ENCODE results near the gene CBX5. TPM values are rescaled to one million over a fixed set of nuclear protein-coding genes. Genes with fewer than 3 reads are reported as not detected.

Gene CBX5
- total RNA-seq, 1 experiment from 2014 or later = 109 TPM

DNA sequence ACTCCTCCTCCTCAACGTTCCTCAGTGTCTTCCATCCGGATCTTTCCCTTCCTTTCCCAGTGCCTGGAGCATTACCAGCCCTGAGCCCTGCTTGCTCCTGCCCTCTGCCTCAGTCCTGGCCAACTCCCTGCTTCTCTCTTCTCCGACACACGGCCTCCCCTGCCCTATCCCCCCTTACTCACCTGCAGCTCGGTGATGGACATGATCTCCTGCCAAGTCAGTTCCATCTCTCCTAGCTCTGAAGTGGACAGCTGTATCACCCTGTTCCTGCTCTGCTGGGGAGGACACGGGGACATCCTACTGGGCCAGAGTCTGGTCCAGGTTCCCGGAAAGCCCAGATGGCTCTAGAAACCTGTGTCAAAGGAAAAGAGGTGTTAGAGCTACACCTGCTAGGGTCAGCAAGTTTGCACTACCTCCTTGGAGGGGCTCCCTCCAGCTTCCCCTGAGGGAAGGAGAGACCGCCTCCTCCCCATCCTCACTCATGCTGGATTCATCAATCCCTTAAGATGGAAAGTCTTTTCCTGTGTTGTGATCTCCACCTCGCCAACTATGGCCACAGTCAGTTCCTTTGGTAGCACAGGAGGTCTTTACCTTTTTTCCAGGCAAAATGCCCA is 15.1 kb upstream of the CBX5 start:
- no peak for DNase-seq (ENCODE audit: unreplicated experiment)
- BruUV-seq (replicated peaks) = no TSS peak
- peaks cover 14% of the 10 kb centered on the region for H3K4me1 Mint-ChIP-seq (ENCODE audit: insufficient read depth, unreplicated experiment)
- no peaks in the 10 kb centered on the region for H3K9me3 Mint-ChIP-seq (ENCODE audit: unreplicated experiment)
- no peak for TF ChIP-seq CTCF (IDR thresholded peaks at IDR 0.05; ENCODE audit: unreplicated experiment)
- H3K36me3 Mint-ChIP-seq (ENCODE audit: insufficient read depth, unreplicated experiment) = peaks cover 11% of the 10 kb centered on the region
- CTCF ChIA-PET = interaction anchor here (0.6 to 6.2 kb wide), 23 partner anchors 12 to 466 kb away, joined by 3 to 57 read pairs (median 5); partner anchors contain the start of genes COPZ1 and HOXC8
- POLR2A ChIA-PET = interaction anchor here (0.8 to 3.7 kb wide), 2 partner anchors 15 to 30 kb away, joined by 4 to 10 read pairs; partner anchors contain the start of genes COPZ1 and HNRNPA1
- H3K4me3 Mint-ChIP-seq (ENCODE audit: unreplicated experiment) = no peak overlapping the region
- H3K27ac Mint-ChIP-seq (ENCODE audit: low read depth, unreplicated experiment) = no peak overlapping the region
- H3K27me3 Mint-ChIP-seq (ENCODE audit: insufficient read depth, unreplicated experiment) = no peaks in the 10 kb centered on the region
- intact Hi-C loops (cut with micrococcal nuclease) = loop anchor here (1.0 kb wide), 2 partner anchors 29 to 65 kb away; no protein-coding TSS in a partner anchor

DNA sequence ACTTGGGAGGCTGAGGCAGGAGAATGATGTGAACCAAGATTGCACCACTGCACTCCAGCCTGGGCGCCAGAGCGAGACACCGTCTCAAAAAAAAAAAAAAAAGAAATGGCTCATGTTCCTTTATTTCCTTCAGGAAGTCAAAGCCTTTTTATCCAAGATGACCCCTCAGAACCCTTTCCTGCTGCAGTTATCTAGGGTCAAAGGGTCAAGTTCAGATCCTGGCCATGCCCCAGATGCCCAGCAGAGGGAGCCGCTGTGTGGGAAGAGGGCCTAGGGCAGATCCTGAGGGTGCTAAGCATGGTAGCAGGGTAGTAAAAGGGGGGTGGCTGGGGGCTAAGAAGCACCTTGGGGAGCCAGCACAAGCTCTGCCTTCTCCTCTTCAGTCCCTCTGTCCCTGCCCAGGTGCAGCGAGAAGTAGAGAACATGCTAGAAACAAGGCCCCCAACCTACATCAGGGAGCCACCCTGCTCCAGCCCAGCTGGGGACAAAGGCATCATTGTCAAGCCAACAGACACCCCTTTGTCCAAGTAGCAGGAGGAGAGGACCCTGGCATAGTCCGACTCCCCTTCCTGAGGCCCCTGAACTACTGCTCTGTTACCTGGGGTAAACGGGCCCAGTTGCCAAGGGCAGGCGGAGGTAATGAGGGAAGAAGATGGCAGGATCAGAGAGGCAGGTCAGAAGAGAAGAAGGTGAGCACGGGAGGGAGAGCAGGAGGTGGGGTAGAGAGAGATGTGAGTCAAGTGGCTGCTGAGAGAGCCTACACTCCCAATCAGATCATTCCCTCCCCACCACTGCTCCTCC is 14.4 kb upstream of the CBX5 start:
- Mint-ChIP-seq H3K36me3 (ENCODE audit: insufficient read depth, unreplicated experiment) (peaks cover 15% of the 10 kb centered on the region), H3K27me3 (ENCODE audit: insufficient read depth, unreplicated experiment) (no peaks in the 10 kb centered on the region), H3K27ac (ENCODE audit: low read depth, unreplicated experiment) (no peak overlapping the region), H3K4me1 (ENCODE audit: insufficient read depth, unreplicated experiment) (peaks cover 7% of the 10 kb centered on the region), H3K4me3 (ENCODE audit: unreplicated experiment) (no peak overlapping the region), H3K9me3 (ENCODE audit: unreplicated experiment) (no peaks in the 10 kb centered on the region)
- TF ChIP-seq CTCF (IDR thresholded peaks at IDR 0.05; ENCODE audit: unreplicated experiment) = peak; percentile 81
- ChIA-PET CTCF (interaction anchor here (0.6 to 6.2 kb wide), 28 partner anchors 7 to 466 kb away, joined by 3 to 57 read pairs (median 4); partner anchors contain the start of genes CBX5, COPZ1 and NFE2), POLR2A (interaction anchor here (3.7 to 6.4 kb wide), 2 partner anchors 14 to 31 kb away, joined by 10 to 65 read pairs; partner anchors contain the start of genes CBX5, COPZ1 and HNRNPA1)
- no TSS peak for BruUV-seq (replicated peaks)
- DNase-seq (ENCODE audit: unreplicated experiment) = peak; percentile 63
- intact Hi-C loops (cut with micrococcal nuclease) = loop anchor here (1.0 kb wide), 2 partner anchors 30 to 66 kb away; no protein-coding TSS in a partner anchor

DNA sequence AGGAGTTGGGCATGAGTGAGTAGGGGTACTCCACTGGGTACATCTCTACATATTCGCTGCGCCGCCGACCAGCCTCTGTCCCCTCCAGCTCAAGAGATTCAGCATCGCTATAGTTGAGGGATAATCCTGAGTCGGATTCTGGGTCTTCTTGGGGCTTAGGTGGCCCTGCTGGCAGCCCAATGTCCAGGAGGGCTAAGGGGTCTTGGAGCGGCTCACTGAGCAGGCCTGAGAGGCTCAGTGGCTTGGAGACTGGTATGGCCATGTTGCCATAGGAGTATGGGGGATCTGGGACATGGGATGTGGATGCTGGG is 13.0 kb upstream of the CBX5 start:
- no peaks in the 10 kb centered on the region for H3K27me3 Mint-ChIP-seq (ENCODE audit: insufficient read depth, unreplicated experiment)
- H3K4me1 Mint-ChIP-seq (ENCODE audit: insufficient read depth, unreplicated experiment) = peaks cover 5% of the 10 kb centered on the region
- BruUV-seq (replicated peaks) = no TSS peak
- H3K36me3 Mint-ChIP-seq (ENCODE audit: insufficient read depth, unreplicated experiment) = peaks cover 15% of the 10 kb centered on the region
- intact Hi-C loops (cut with micrococcal nuclease) = no loop called here
- no peaks in the 10 kb centered on the region for H3K9me3 Mint-ChIP-seq (ENCODE audit: unreplicated experiment)
- H3K4me3 Mint-ChIP-seq (ENCODE audit: unreplicated experiment) = no peak overlapping the region
- no peak for DNase-seq (ENCODE audit: unreplicated experiment)
- H3K27ac Mint-ChIP-seq (ENCODE audit: low read depth, unreplicated experiment) = no peak overlapping the region
- ChIA-PET POLR2A (interaction anchor here (0.9 to 6.4 kb wide), 4 partner anchors 9 to 66 kb away, joined by 3 to 65 read pairs (median 6); partner anchors contain the start of genes CBX5, COPZ1 and HNRNPA1), CTCF (interaction anchor here (0.6 to 6.2 kb wide), 20 partner anchors 9 to 876 kb away, joined by 3 to 57 read pairs (median 6); partner anchors contain the start of genes COPZ1 and NFE2)
- no peak for TF ChIP-seq CTCF (IDR thresholded peaks at IDR 0.05; ENCODE audit: unreplicated experiment)
